Keratinocyte (primary cell): ENCODE results near the gene BAHCC1. TPM values are rescaled to one million over a fixed set of nuclear protein-coding genes. Genes with fewer than 3 reads are reported as not detected.

ENCODE experiments used
- DNase-seq: peaks from one replicate; pipeline ENCODE4 v3.0.0-alpha.2; 2011; ENCODE audit warnings: low read depth, missing footprints, low spot score
- FAIRE-seq: peaks from 2 replicates; lab custom pipeline; 2011; peaks lifted over from hg19 to GRCh38; lab: Jason Lieb, UNC
- H2AFZ ChIP-seq: 2 replicates; pipeline ENCODE4 v1.6.0; 2012; ENCODE audit warnings: low read length, control low read depth, inconsistent platforms; ENCODE audit not compliant: control insufficient read depth
- H3K27ac ChIP-seq: 2 replicates; pipeline ENCODE4 v1.5.1; 2011; ENCODE audit warnings: low read length; ENCODE audit not compliant: control insufficient read depth, insufficient read depth
- H3K27me3 ChIP-seq: 3 replicates; pipeline ENCODE4 v1.6.0; 2011; ENCODE audit warnings: low read length; ENCODE audit not compliant: control insufficient read depth, insufficient read depth; ENCODE audit errors: extremely low read depth
- H3K36me3 ChIP-seq, 2 experiments: 2 replicates in 1 of 2; 3 replicates in 1 of 2; pipeline ENCODE4 v1.5.1; 2011; ENCODE audit warnings: low read length in 2 of 2, mild to moderate bottlenecking in 1 of 2; ENCODE audit not compliant: control insufficient read depth in 2 of 2, insufficient read depth in 2 of 2; ENCODE audit errors: extremely low read depth in 1 of 2
- H3K4me1 ChIP-seq: 3 replicates; pipeline ENCODE4 v1.5.1; 2011; ENCODE audit warnings: low read length; ENCODE audit not compliant: control insufficient read depth, insufficient read depth; ENCODE audit errors: extremely low read depth
- H3K4me2 ChIP-seq: 3 replicates; pipeline ENCODE4 v1.6.0; 2011; ENCODE audit warnings: low read depth, low read length; ENCODE audit not compliant: control insufficient read depth, insufficient read depth; ENCODE audit errors: extremely low read depth
- H3K4me3 ChIP-seq, 3 experiments: fragments of 200-600 bp in 1 of 3; sonication (generic) in 1 of 3; 2 replicates in 2 of 3; 3 replicates in 1 of 3; pipeline ENCODE4 v1.5.1; 2011 to 2016; ENCODE audit warnings: low read length in 3 of 3, mild to moderate bottlenecking in 3 of 3, control low read depth in 2 of 3, inconsistent platforms in 1 of 3, low read depth in 1 of 3, mixed read lengths in 1 of 3, mixed run types in 1 of 3, moderate library complexity in 1 of 3; ENCODE audit not compliant: control insufficient read depth in 2 of 3, insufficient read depth in 2 of 3; ENCODE audit errors: extremely low read depth in 1 of 3
- H3K79me2 ChIP-seq: 2 replicates; pipeline ENCODE4 v1.6.0; 2012; ENCODE audit warnings: low read length; ENCODE audit not compliant: control insufficient read depth, insufficient read depth
- H3K9ac ChIP-seq: 3 replicates; pipeline ENCODE4 v1.6.0; 2011; ENCODE audit warnings: low read length; ENCODE audit not compliant: control insufficient read depth, insufficient read depth; ENCODE audit errors: extremely low read depth
- H3K9me1 ChIP-seq: 3 replicates; pipeline ENCODE4 v1.6.0; 2011; ENCODE audit warnings: low read length; ENCODE audit not compliant: control insufficient read depth, insufficient read depth; ENCODE audit errors: extremely low read depth
- H3K9me3 ChIP-seq: 2 replicates; pipeline ENCODE4 v1.5.1; 2012; ENCODE audit warnings: low read depth, low read length; ENCODE audit not compliant: control insufficient read depth
- H4K20me1 ChIP-seq: 3 replicates; pipeline ENCODE4 v1.6.0; 2011; ENCODE audit warnings: low read length; ENCODE audit not compliant: control insufficient read depth, insufficient read depth; ENCODE audit errors: extremely low read depth
- EZH2 ChIP-seq: IDR thresholded peaks from one replicate; pipeline ENCODE4 v1.6.1; 2012; ENCODE audit warnings: inconsistent platforms, mild to moderate bottlenecking, low read length, moderate library complexity
- dilution Hi-C: fragments of 300-500 bp; cut with MboI; formaldehyde crosslinking; loops from one replicate; pipeline ENCODE4 v1.7.0; 2020; ENCODE audit warnings: low sequenced_read_pairs; ENCODE audit not compliant: extremely low pct_ligation_motif_present
- polyA plus RNA-seq, 5 experiments: library from polyadenylated mRNA; depleted of rRNA in 3 of 5; stranded (reverse) in 3 of 5; stranded (forward) in 1 of 5; unstranded in 1 of 5; fragments of >200 nt; gene quantifications; 1 replicate in 1 of 5; 2 replicates in 3 of 5; 3 replicates in 1 of 5; pipeline versions ENCODE4 v1.2.1 to v1.2.3, GENCODE V29; 2011 to 2012; ENCODE audit warnings: missing spikeins in 2 of 5, low read depth in 1 of 5, low replicate concordance in 1 of 5
- TF ChIP-seq, protein P1 (sequence below), 3 experiments: IDR thresholded peaks in 1 of 3; conservative IDR thresholded peaks in 1 of 3; optimal IDR thresholded peaks in 1 of 3; 2 replicates in 2 of 3; 3 replicates in 1 of 3; pipeline versions ENCODE3 to v1.5.1; 2011; ENCODE audit warnings: low read length in 3 of 3, mild to moderate bottlenecking in 3 of 3, moderate library complexity in 2 of 3, control low read depth in 1 of 3, inconsistent platforms in 1 of 3; ENCODE audit not compliant: insufficient read depth in 2 of 3; ENCODE audit errors: extremely low read depth in 1 of 3

BAHCC1 gene
- polyA plus RNA-seq, 1 donor (not counting 4 experiments of a cell fraction or from before 2014, with no cell fraction given) = 0.52 TPM

GRCh38 chr17:81384929-81385319 lies 10.3 kb upstream of the BAHCC1 start:
- Histone ChIP-seq H3K4me1 (no peaks in the 10 kb centered on the region), H3K9ac (no peak overlapping the region), H3K27ac (no peak overlapping the region), H3K36me3 (no peaks in the 10 kb centered on the region), H3K4me2 (no peak overlapping the region), H3K4me3 (no peak overlapping the region), H2AFZ (no peak overlapping the region), H3K9me1 (no peaks in the 10 kb centered on the region), H4K20me1 (no peaks in the 10 kb centered on the region), H3K9me3 (no peaks in the 10 kb centered on the region), H3K79me2 (no peaks in the 10 kb centered on the region), H3K27me3 (peaks cover 13% of the 10 kb centered on the region)
- TF ChIP-seq EZH2 = no peak
- TF ChIP-seq, protein P1, sequence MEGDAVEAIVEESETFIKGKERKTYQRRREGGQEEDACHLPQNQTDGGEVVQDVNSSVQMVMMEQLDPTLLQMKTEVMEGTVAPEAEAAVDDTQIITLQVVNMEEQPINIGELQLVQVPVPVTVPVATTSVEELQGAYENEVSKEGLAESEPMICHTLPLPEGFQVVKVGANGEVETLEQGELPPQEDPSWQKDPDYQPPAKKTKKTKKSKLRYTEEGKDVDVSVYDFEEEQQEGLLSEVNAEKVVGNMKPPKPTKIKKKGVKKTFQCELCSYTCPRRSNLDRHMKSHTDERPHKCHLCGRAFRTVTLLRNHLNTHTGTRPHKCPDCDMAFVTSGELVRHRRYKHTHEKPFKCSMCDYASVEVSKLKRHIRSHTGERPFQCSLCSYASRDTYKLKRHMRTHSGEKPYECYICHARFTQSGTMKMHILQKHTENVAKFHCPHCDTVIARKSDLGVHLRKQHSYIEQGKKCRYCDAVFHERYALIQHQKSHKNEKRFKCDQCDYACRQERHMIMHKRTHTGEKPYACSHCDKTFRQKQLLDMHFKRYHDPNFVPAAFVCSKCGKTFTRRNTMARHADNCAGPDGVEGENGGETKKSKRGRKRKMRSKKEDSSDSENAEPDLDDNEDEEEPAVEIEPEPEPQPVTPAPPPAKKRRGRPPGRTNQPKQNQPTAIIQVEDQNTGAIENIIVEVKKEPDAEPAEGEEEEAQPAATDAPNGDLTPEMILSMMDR (optimal IDR thresholded peaks at IDR 0.05 in 1 of 3, IDR thresholded peaks at IDR 0.05 in 1 of 3, conservative IDR thresholded peaks at IDR 0.05 in 1 of 3; ENCODE audit: extremely low read depth in 1 of 3, insufficient read depth in 2 of 3, low read length in 3 of 3) = no peak
- FAIRE-seq = no peak
- DNase-seq = no peak
- dilution Hi-C loops = no loop called here

- no peak for FAIRE-seq
- Histone ChIP-seq H2AFZ (no peak overlapping the region), H3K9me1 (no peaks in the 10 kb centered on the region), H4K20me1 (no peaks in the 10 kb centered on the region), H3K9ac (no peak overlapping the region), H3K4me3 (no peak overlapping the region), H3K4me1 (no peaks in the 10 kb centered on the region), H3K4me2 (no peak overlapping the region), H3K27me3 (peaks cover 10% of the 10 kb centered on the region), H3K27ac (no peak overlapping the region), H3K9me3 (no peaks in the 10 kb centered on the region), H3K79me2 (no peaks in the 10 kb centered on the region), H3K36me3 (no peaks in the 10 kb centered on the region)
- dilution Hi-C loops = no loop called here
- TF ChIP-seq, protein P1 (optimal IDR thresholded peaks at IDR 0.05 in 1 of 3, IDR thresholded peaks at IDR 0.05 in 1 of 3, conservative IDR thresholded peaks at IDR 0.05 in 1 of 3; ENCODE audit: extremely low read depth in 1 of 3, insufficient read depth in 2 of 3, low read length in 3 of 3) = no peak
- no peak for TF ChIP-seq EZH2
- no peak for DNase-seq
Observed at GRCh38 chr17:81385320-81386111, 9.7 kb upstream of the BAHCC1 start.
